NCI-H748 (cell line): Measurements from ENCODE around the gene MYBBP1A.
"Not testable (repeated sequence)": the region's sequence is repeated elsewhere in the genome, so short reads cannot be mapped to it uniquely, and the experiment has no call there.

Experiments
- DNase-seq: peaks from one replicate; lab custom pipeline; 2025; ENCODE audit not compliant: unreplicated experiment; lab: John Stamatoyannopoulos, UW

Gene MYBBP1A

DNA sequence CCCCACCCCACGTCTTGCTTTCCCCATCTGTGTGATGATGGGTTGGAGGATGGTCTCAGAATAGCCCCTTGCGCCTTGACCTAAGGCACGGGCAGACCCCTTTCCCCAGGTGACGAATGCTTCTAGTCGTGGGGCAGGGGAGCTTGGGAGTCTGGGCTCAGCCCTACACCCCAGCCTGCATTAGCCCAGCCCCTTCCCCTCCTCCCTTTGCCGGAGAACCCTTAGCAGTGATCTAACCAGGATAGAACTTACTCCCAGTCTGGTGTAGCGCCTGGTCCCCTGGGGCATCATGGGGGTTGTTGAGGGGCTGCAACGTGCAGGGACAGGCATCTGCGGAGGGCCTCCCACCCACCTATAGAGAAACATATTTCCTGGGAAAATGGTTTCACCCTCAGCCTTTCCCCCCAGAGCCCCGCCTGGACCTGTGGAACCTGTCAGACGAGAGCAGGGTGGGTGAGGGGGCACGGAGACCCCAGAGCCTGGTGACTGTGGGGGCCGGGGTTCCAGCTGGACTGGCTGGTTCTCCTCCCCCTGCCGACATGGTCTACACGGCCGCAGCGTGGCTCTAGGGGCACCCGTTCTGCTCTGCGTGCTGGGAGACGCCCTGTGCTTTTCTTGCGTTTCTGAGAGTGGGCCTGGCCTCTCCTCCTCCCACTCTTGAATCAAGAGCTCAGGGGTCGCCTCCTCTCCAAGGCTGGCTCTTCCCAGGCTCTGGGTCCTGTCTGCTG lies 33.9 kb upstream of the MYBBP1A start:
- no peak for DNase-seq

- no peak for DNase-seq
Measured at GRCh38 chr17:4588391-4588790, 33.2 kb upstream of the MYBBP1A start.

DNA sequence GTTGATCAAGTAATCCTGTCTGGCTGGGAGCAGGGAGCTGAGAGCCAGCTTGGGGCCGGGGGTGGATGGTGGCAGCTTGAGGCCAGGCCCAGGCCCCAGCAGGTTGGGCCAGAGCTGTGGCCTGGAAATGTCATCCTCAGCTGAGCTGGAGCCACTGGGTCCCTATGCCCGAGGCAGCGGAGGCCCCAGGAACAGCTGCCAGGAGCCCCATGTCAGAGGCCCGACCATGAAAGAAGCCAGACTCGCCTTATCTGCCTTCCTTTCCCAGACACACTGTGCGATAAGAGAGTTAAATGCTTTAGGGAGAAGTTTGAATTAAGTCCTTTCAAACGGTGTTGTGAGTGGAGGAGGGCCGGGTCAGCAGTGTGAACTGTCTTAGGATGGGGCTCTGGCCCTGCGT lies 32.6 kb upstream of the MYBBP1A start:
- DNase-seq: no peak

DNA sequence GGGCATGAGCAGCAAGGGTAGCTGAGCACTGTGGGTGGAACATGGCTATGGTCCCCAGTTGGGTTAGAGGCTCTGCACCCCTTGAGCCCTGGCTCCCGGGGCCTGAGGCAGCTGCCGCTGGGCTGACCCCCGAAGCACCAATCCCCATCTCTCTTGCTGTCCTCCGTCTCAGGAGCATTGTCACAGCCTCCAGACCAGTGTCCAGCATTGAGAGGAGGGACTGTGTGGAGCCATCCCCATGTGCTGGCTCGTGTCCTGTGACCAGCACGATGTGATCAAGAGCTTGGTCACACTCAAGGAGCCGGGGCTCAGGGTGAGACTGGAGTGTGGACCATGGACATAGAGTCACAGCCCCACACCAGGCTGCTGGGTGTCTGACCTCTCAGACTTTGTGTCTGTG lies 32.0 kb upstream of the MYBBP1A start:
- no peak for DNase-seq

GRCh38 chr17:4586043-4586442 lies 30.9 kb upstream of the MYBBP1A start:
- no peak for DNase-seq

- DNase-seq: no peak
Measured at GRCh38 chr17:4585638-4585994, 30.4 kb upstream of the MYBBP1A start.

DNA sequence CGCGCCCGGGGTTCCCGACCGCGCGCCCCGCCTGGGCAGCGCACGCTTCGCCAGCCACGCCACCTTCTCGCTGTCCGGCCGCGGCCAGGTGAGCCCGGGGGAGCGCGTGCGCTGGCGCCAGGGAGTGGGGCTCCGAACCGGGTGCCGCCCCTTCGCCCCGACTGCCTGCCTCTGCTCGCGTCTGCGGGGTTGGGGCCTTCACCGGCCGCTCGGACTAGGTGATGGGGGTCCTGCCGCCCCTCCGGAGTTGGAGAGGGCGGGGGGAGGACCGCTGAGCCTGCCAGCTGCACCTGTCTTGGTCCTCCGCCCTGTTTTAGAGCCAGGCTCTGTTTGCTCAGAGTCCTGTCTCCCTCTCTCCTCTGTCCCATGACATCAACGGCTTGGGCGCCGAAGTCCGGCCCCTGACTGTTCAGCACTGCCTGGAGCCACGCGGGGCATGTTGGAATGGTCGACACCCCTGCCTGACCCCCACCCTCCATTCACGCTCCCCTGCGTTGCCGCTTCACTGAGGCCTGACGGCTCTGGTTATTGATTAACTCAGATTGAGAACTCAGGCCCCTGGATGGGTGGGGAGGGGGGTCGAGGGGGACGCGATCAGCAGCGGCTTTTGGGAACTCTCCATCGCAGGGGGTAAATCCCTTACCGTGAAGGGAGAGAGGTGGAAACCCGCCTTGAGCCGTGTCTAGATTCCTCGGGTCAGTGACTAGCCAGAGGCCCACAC lies 29.9 kb upstream of the MYBBP1A start:
- DNase-seq: no peak

DNA sequence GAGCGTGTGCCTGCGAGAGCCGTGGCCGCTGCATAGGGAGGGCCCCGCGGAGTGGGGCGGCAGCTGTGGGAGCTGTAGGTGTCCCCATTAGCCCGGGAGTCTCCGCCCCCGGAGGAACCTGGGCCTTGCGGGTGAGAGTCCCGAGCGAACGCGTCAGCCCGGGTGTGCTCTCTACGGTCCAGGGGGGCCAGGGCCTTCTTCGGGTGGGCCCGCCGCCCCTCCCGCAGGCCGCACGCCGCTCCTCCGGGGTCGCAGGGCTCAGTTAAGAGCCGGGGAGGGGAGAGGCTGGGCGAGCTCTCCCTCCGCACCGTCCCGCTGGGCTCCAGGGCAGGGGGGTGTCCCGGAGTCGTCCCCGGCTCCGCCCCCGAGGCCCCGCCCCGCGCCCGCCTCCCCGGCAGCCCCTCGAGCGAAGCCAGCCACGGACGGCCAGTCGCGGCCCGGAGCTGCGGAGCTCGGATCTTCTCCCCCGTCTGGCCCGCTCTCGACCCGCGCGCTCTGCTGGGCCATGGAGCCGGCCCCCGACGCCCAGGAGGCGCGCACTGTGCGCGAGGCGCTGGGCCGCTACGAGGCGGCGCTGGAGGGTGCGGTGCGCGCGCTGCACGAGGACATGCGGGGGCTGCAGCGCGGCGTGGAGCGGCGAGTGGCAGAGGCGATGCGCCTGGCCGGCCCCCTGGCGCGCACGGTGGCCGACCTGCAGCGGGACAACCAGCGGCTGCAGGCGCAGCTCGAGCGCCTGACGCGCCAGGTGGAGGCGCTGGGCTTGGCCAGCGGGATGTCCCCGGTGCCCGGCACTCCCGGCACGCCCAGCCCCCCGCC lies 29.1 kb upstream of the MYBBP1A start, which contains the start of gene SMTNL2:
SMTNL2 (plus strand) TSS at position 429 of the 816 bp plus-strand sequence; CDS start at position 506, 77 bp downstream.
- peak; percentile 67 for DNase-seq

GRCh38 chr17:4583782-4584100 lies 28.6 kb upstream of the MYBBP1A start:
- peak; percentile 69 for DNase-seq

DNA sequence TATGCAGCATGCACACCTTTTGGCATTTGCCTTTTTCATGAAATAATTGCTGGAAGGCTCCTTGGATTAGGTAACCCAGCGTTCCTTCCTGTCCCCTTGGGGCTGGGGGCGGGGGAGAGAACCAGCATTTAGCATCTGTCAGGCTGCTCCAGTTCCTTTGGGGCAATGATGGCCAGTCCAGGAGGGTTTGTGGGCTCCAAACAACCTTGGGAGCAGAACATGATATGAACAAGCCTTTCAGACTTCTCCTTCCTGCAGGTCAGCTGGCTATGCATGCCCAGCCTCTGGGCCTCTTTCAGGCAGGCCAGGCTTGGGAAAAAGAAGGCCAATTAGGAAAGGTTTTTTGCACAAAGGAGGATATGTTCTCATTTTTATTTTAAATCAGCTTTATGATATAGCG lies 28.0 kb upstream of the MYBBP1A start:
- no peak for DNase-seq

- DNase-seq: no peak
Measured at GRCh38 chr17:4582691-4583090, 27.5 kb upstream of the MYBBP1A start.

- DNase-seq: no peak
Measured at GRCh38 chr17:4582101-4582501, 26.9 kb upstream of the MYBBP1A start.

DNA sequence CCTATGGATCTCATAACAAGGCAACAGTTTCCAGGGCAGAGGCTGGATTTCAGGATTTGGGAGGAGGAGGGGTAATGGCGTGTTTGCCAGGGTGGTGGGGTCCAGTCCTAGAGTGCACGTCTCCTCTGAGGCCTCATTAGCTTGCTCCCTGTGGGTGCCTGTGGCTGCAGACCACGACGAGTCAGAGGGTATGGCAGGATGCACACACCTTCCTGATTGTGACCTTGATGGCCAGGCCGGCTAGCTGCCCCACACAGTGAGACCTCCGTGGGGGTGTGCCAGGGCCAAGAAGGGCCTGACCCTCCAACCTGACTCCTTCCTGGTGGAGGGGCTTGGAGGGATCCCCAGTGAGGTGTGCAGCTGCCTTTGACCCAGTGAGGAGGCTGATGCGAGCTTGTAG lies 25.1 kb upstream of the MYBBP1A start:
- no peak for DNase-seq

DNA sequence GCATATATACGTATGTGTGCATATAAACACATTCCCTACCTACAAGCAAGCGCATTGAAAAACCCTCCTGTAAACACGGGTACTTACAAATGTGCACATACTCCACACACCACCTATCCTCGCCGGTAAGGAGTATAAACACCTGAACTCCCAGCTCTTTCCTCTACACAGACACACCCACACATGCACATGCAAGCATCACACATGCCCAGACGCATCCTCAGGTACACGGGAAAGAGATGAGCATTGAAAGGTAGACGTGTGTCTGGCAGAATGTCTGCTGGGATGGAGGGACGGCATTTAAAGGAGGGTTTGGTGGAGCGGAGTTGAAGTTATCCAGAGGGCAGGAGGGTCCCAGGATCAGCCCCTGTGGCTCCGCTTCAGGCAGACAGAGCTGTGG lies 24.5 kb upstream of the MYBBP1A start:
- DNase-seq: no peak

DNA sequence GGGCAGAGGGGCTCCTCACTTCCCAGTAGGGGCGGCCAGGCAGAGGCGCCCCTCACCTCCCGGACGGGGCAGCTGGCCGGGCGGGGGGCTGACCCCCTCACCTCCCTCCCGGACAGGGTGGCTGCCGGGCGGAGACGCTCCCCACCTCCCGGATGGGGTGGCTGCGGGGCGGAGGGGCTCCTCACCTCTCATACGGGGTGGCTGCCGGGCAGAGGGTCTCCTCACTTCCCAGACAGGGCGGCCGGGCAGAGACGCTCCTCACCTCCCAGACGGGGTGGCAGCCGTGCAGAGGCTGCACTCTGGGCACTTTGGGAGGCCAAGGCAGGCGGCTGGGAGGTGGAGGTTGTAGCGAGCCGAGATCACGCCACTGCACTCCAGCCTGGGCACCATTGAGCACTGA lies 23.2 kb upstream of the MYBBP1A start:
- DNase-seq: not testable (repeated sequence)

GRCh38 chr17:4577386-4577993 lies 22.3 kb upstream of the MYBBP1A start:
- no peak for DNase-seq

GRCh38 chr17:4576729-4577322 lies 21.6 kb upstream of the MYBBP1A start:
- DNase-seq: no peak

DNA sequence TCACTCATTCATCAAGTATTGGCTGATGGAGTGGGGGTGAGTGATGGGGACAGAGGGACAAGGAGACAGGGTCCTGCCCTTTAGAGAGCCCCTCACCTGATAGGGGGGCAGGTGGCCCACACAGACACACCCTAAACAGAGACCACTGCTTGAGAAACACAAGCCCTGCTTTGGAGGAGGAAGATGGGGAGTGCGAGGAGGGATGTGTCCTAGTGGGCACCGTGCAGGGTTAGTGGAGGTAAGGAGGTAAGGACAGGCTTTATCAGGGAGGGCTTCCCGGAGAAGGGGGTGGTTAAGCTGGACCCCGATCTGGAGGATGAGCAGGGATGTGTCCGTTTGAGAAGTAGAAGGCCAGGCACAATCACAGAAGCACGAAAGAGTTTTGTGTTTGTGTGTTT lies 21.0 kb upstream of the MYBBP1A start:
- no peak for DNase-seq

GRCh38 chr17:4574448-4575045 lies 19.4 kb upstream of the MYBBP1A start:
- DNase-seq: no peak

- no peak for DNase-seq
Measured at GRCh38 chr17:4573669-4574068, 18.5 kb upstream of the MYBBP1A start.

GRCh38 chr17:4573115-4573514 lies 17.9 kb upstream of the MYBBP1A start:
- DNase-seq: no peak
